Type B pancreatic cell (in vitro differentiated cells): ENCODE data around the gene POFUT1. TPM values are rescaled to one million over a fixed set of nuclear protein-coding genes. Genes with fewer than 3 reads are reported as not detected.
"Not testable (repeated sequence)": the region's sequence is repeated elsewhere in the genome, so short reads cannot be mapped to it uniquely, and the experiment has no call there.

Experiments
- DNase-seq: peaks from one replicate; pipeline ENCODE4 v3.0.0; 2021; ENCODE audit warnings: mixed read lengths; ENCODE audit not compliant: unreplicated experiment; ENCODE audit errors: extremely low spot score
- H3K27ac Mint-ChIP-seq: 2 replicates; pipeline ENCODE4 v1.8.0; 2021; ENCODE audit warnings: mild to moderate bottlenecking, mixed read lengths
- H3K27me3 Mint-ChIP-seq: 2 replicates; pipeline ENCODE4 v1.8.0; 2021; ENCODE audit warnings: mixed read lengths
- H3K36me3 Mint-ChIP-seq: 2 replicates; pipeline ENCODE4 v1.8.0; 2021; ENCODE audit warnings: mixed read lengths
- H3K4me1 Mint-ChIP-seq: one replicate; pipeline ENCODE4 v1.8.0; 2021; ENCODE audit warnings: mixed read lengths; ENCODE audit not compliant: unreplicated experiment
- H3K4me3 Mint-ChIP-seq: 2 replicates; pipeline ENCODE4 v1.8.0; 2021; ENCODE audit warnings: mild to moderate bottlenecking, mixed read lengths
- H3K9me3 Mint-ChIP-seq: 2 replicates; pipeline ENCODE4 v1.8.0; 2021; ENCODE audit warnings: mixed read lengths
- CTCF ChIP-seq: fragments of 200-600 bp; sonication (generic); conservative IDR thresholded peaks from 2 replicates; pipeline ENCODE4 v1.5.0; 2021; ENCODE audit warnings: antibody characterized with exemption, mild to moderate bottlenecking
- total RNA-seq: library from RNA; stranded (reverse); gene quantifications from 2 replicates; pipeline ENCODE4 v1.2.1, GENCODE V29; 2021; ENCODE audit warnings: low replicate concordance

POFUT1 gene
- total RNA-seq, 1 donor from 2014 or later = 55.8 TPM

GRCh38 chr20:32241807-32242206, 34.1 kb downstream of the POFUT1 start:
- H3K9me3 Mint-ChIP-seq = no peaks in the 10 kb centered on the region
- TF ChIP-seq CTCF = no peak
- H3K4me1 Mint-ChIP-seq = peaks cover 15% of the 10 kb centered on the region
- no peaks in the 10 kb centered on the region for H3K27me3 Mint-ChIP-seq
- peaks cover 3% of the 10 kb centered on the region for H3K36me3 Mint-ChIP-seq
- no peak overlapping the region for H3K27ac Mint-ChIP-seq
- no peak overlapping the region for H3K4me3 Mint-ChIP-seq
- DNase-seq = no peak

GRCh38 chr20:32244150-32244823, 36.6 kb downstream of the POFUT1 start:
- H3K36me3 Mint-ChIP-seq = no peaks in the 10 kb centered on the region
- no peak for DNase-seq
- no peak overlapping the region for H3K27ac Mint-ChIP-seq
- TF ChIP-seq CTCF = no peak
- no peaks in the 10 kb centered on the region for H3K27me3 Mint-ChIP-seq
- H3K4me1 Mint-ChIP-seq = peaks cover 15% of the 10 kb centered on the region
- H3K4me3 Mint-ChIP-seq = no peak overlapping the region
- no peaks in the 10 kb centered on the region for H3K9me3 Mint-ChIP-seq

GRCh38 chr20:32244959-32245358, 37.3 kb downstream of the POFUT1 start:
- no peak for DNase-seq
- Mint-ChIP-seq H3K36me3 (no peaks in the 10 kb centered on the region), H3K4me3 (no peak overlapping the region), H3K27ac (no peak overlapping the region), H3K4me1 (peaks cover 11% of the 10 kb centered on the region), H3K9me3 (no peaks in the 10 kb centered on the region), H3K27me3 (no peaks in the 10 kb centered on the region)
- TF ChIP-seq CTCF = no peak

- not testable (repeated sequence) for H3K4me3 Mint-ChIP-seq, DNase-seq
These were observed 38.5 kb downstream of the POFUT1 start for GRCh38 chr20:32246208-32246607.

GRCh38 chr20:32248043-32248442, 40.4 kb downstream of the POFUT1 start:
- no peak for TF ChIP-seq CTCF

More at GRCh38 chr20:32246208-32246607, 38.5 kb downstream of the POFUT1 start:
- not testable (repeated sequence) for H3K27me3 Mint-ChIP-seq, H3K4me1 Mint-ChIP-seq, H3K36me3 Mint-ChIP-seq, H3K27ac Mint-ChIP-seq, H3K9me3 Mint-ChIP-seq

GRCh38 chr20:32249030-32249738, 41.5 kb downstream of the POFUT1 start:
- no peak for DNase-seq
- no peak overlapping the region for H3K27ac Mint-ChIP-seq
- H3K4me3 Mint-ChIP-seq = no peak overlapping the region
- no peak for TF ChIP-seq CTCF
- peaks cover 4% of the 10 kb centered on the region for H3K9me3 Mint-ChIP-seq
- peaks cover 10% of the 10 kb centered on the region for H3K27me3 Mint-ChIP-seq
- no peaks in the 10 kb centered on the region for H3K36me3 Mint-ChIP-seq
- H3K4me1 Mint-ChIP-seq = peaks cover 3% of the 10 kb centered on the region

More at GRCh38 chr20:32248043-32248442, 40.4 kb downstream of the POFUT1 start:
- Mint-ChIP-seq H3K4me3 (no peak overlapping the region), H3K4me1 (peaks cover 4% of the 10 kb centered on the region), H3K9me3 (no peaks in the 10 kb centered on the region), H3K27me3 (peaks cover 10% of the 10 kb centered on the region), H3K36me3 (no peaks in the 10 kb centered on the region), H3K27ac (no peak overlapping the region)
- no peak for DNase-seq
